AG10803 (cell line): ENCODE data around the gene NSD1.

ENCODE experiments used
- DNase-seq: peaks from one replicate; pipeline ENCODE4 v3.0.0; 2010; ENCODE audit warnings: low read depth
- H3K4me3 ChIP-seq: 2 replicates; pipeline ENCODE4 v1.5.1; 2011; ENCODE audit warnings: mild to moderate bottlenecking, low read length, control low read depth
- TF ChIP-seq, protein P1 (sequence below): conservative IDR thresholded peaks from 2 replicates; pipeline ENCODE4 v1.5.1; 2011; ENCODE audit warnings: mild to moderate bottlenecking, low read length, control low read depth, inconsistent platforms

NSD1 gene

GRCh38 chr5:177183142-177183541 lies 49.6 kb downstream of the NSD1 start:
- DNase-seq = no peak
- TF ChIP-seq, protein P1, sequence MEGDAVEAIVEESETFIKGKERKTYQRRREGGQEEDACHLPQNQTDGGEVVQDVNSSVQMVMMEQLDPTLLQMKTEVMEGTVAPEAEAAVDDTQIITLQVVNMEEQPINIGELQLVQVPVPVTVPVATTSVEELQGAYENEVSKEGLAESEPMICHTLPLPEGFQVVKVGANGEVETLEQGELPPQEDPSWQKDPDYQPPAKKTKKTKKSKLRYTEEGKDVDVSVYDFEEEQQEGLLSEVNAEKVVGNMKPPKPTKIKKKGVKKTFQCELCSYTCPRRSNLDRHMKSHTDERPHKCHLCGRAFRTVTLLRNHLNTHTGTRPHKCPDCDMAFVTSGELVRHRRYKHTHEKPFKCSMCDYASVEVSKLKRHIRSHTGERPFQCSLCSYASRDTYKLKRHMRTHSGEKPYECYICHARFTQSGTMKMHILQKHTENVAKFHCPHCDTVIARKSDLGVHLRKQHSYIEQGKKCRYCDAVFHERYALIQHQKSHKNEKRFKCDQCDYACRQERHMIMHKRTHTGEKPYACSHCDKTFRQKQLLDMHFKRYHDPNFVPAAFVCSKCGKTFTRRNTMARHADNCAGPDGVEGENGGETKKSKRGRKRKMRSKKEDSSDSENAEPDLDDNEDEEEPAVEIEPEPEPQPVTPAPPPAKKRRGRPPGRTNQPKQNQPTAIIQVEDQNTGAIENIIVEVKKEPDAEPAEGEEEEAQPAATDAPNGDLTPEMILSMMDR = no peak
- no peak overlapping the region for H3K4me3 ChIP-seq

GRCh38 chr5:177183766-177184360 lies 50.3 kb downstream of the NSD1 start:
- TF ChIP-seq, protein P1 = no peak
- DNase-seq = no peak
- H3K4me3 ChIP-seq = no peak overlapping the region

- DNase-seq = no peak
- H3K4me3 ChIP-seq = no peak overlapping the region
- TF ChIP-seq, protein P1 = no peak
Observed at GRCh38 chr5:177185993-177186392, 52.4 kb downstream of the NSD1 start.

DNA sequence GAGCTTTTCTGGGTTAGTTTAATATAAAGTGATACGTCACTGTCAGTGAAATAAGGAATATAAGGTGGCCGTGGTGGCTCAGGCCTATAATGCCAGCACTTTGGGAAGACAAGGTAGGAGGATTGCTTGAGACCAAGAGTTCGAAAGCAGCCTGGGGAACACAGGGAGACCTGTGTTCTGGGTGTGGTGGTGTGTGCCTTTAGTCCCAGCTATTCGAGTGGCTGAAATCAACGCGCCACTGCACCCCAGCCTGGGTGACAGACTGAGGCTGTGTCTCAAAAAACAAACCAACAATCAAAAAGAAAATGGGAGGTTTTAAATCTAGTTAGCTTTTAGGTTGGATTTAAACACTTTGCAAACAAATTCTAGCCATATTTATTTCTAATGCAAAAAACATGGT lies 53.1 kb downstream of the NSD1 start:
- no peak overlapping the region for H3K4me3 ChIP-seq
- DNase-seq = no peak
- TF ChIP-seq, protein P1 = no peak

DNA sequence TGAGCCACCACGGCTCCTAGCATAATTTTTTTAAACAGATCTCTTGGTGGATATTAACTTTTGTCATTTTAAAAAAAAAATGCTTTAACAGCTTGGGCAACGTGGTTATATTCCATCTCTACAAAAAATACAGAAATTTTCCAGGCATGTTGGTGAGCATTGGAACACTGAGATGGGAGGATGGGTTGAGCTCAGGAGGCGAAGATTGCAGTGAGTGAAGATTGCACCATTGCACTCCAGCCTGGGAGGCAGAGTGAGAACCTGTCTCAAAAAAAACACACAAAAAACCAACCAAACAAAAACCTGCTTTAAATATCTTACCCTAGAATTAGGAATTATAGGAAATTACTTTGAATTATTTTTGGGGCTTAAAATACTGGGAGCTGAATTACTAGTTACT lies 55.2 kb downstream of the NSD1 start:
- TF ChIP-seq, protein P1 = no peak
- DNase-seq = no peak
- no peak overlapping the region for H3K4me3 ChIP-seq

GRCh38 chr5:177189416-177189815 lies 55.8 kb downstream of the NSD1 start:
- H3K4me3 ChIP-seq = no peak overlapping the region
- TF ChIP-seq, protein P1 = no peak
- DNase-seq = peak; percentile 65

- TF ChIP-seq, protein P1 = no peak
- no peak overlapping the region for H3K4me3 ChIP-seq
- DNase-seq = no peak
Observed at GRCh38 chr5:177189965-177190364, 56.4 kb downstream of the NSD1 start.
